Fibroblast of pulmonary artery (primary cell): ENCODE measurements around the gene ZFYVE19.

ENCODE experiments used
- DNase-seq: peaks from one replicate; pipeline ENCODE4 v3.0.0-alpha.2; 2010; ENCODE audit warnings: low read depth
- H3K4me3 ChIP-seq: replicated peaks from 2 replicates; pipeline ENCODE4 v1.5.1; 2011; ENCODE audit warnings: low read depth, mild to moderate bottlenecking, control low read depth, low read length, moderate library complexity
- TF ChIP-seq, protein P1 (sequence below): IDR thresholded peaks from 2 replicates; pipeline ENCODE4 v1.5.1; 2011; ENCODE audit warnings: mild to moderate bottlenecking, control low read depth, low read length, inconsistent platforms; ENCODE audit errors: missing control alignments

ZFYVE19 gene

DNA sequence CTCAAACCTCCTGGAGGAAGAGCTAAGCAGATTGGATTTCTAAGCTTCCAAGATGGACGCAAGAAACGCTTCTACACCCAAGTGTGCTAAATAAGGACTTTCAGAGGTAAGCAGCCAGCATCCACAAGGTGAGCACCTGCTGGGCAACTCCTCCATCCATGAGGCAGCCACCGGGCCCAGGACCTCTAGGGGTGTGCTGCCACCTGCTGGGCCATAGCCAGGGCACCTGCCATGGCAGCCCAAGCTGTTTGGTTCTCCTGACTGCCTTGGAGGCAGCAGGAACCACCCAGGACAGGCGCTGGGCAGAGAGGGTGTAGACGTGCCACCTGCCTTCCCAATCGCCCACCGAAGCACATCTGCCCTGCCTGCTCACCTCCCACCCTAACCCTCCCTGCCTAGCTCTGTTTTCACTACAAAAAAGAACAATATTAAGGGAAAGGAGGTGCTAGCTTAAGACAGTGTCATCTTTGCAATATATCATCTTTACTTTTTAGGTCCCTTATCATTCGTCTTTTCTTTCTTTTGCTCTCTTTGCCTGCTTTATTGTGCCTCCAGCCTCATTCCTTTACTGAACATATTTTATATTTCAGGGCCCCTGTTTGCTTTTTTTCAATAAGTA, 24.2 kb upstream of the ZFYVE19 start:
- TF ChIP-seq, protein P1, sequence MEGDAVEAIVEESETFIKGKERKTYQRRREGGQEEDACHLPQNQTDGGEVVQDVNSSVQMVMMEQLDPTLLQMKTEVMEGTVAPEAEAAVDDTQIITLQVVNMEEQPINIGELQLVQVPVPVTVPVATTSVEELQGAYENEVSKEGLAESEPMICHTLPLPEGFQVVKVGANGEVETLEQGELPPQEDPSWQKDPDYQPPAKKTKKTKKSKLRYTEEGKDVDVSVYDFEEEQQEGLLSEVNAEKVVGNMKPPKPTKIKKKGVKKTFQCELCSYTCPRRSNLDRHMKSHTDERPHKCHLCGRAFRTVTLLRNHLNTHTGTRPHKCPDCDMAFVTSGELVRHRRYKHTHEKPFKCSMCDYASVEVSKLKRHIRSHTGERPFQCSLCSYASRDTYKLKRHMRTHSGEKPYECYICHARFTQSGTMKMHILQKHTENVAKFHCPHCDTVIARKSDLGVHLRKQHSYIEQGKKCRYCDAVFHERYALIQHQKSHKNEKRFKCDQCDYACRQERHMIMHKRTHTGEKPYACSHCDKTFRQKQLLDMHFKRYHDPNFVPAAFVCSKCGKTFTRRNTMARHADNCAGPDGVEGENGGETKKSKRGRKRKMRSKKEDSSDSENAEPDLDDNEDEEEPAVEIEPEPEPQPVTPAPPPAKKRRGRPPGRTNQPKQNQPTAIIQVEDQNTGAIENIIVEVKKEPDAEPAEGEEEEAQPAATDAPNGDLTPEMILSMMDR: peak; percentile 49
- no peak for DNase-seq
- no peak overlapping the region for H3K4me3 ChIP-seq

DNA sequence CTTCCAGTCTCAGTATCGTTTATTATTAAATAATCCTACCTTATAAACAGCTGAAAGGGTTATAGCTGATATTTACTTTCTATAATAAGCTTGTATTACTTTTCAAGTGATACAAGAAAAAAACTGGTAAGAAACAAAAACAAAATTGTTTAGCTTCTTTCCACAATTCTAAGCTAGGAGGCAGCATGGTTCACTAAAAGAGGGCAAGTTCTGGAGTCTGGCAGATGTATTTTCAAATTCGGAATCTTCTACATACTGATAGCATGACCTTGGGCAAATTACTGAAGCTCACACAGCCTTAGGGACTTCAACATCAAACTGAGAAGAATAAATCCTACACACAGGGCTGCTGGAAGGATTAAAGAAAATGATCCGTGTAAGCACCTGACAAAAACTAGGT, 21.7 kb upstream of the ZFYVE19 start:
- TF ChIP-seq, protein P1: peak; percentile 7
- DNase-seq: no peak

DNA sequence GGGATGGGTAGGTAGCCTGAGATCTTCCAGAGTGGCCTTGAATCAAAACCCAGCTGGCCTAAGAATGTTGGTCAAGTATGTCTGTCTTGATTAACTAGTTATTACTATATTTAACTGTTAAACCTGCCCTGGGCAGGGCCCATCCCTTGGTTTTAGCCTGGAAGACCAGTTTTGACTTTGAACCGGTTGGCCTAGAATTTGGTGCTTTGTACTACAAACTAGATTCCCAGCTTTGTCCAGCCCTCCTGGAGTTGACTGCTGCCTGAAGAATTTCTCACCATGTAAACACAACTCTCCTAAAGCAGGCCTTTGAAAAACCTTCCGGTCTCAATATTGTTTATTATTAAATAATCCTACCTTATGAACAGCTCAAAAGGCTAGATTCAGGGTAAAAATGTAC, 21.1 kb upstream of the ZFYVE19 start:
- no peak for DNase-seq
- H3K4me3 ChIP-seq: no peak overlapping the region
- TF ChIP-seq, protein P1: no peak

More for the DNA sequence above, 21.7 kb upstream of the ZFYVE19 start:
- no peak overlapping the region for H3K4me3 ChIP-seq

DNA sequence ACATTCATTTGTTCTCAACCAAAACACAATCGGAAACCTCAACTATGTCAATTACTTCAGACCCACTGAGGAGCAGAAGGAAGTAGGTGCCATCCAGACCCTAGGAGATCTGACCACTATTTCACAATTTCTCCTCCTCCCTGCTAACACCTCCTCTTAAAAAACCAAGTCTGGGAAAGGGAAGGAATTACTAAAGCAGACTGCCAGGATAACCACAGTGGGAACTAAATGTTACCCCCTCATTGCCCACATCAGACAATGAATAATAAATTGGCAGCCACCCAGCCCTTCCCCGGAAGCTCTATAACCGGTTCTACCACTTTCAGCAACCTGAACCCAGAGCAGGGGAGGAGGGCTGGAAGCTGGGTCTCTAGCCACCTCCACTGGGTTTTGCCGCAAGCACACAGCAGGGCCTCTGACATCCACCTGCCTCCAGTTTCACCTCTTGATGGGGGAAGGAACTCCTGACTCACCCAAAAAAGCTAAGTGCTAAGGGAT, 19.5 kb upstream of the ZFYVE19 start:
- peak; percentile 78 for DNase-seq
- no peak overlapping the region for H3K4me3 ChIP-seq
- TF ChIP-seq, protein P1: no peak

DNA sequence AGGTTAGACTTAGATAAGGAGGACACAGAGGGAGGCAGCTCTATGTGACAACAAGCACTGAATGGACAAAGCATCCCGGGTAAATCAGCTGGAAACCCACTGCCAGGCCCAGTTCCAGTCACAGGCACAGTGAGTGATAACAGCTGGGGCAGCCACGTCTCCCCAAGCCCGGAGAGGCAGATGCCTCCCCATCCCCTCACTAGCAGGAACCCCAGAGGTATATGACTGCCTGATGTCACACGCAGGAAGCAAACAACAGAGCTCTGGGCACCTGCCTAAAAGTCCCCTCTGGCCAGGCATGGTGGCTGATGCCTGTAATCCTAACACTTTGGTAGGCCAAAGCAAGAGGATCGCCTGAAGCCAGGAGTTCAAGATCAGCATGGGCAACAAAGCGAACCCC, 18.9 kb upstream of the ZFYVE19 start:
- TF ChIP-seq, protein P1: no peak
- DNase-seq: no peak

DNA sequence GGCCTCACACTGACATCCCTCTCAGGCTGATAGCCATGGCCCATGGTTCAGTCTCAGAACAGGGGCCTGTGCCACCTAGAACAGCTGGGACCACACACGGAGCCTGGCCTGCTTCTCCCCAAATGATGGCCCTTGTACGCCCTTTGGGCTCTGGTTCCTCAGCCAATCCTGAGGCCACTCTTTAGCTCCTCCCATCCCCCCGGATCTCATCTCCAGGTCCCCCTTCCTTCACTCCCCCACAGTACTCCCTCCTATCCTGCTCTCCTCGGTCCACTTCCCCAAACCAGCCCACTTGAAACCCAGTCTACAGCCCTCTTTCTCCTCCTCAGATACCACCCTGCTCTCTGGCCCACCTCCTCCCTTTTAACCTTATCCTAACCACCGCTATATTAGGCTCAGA, 17.8 kb upstream of the ZFYVE19 start:
- no peak overlapping the region for H3K4me3 ChIP-seq
- DNase-seq: no peak
- TF ChIP-seq, protein P1: no peak

More for the DNA sequence above, 18.9 kb upstream of the ZFYVE19 start:
- H3K4me3 ChIP-seq: no peak overlapping the region

DNA sequence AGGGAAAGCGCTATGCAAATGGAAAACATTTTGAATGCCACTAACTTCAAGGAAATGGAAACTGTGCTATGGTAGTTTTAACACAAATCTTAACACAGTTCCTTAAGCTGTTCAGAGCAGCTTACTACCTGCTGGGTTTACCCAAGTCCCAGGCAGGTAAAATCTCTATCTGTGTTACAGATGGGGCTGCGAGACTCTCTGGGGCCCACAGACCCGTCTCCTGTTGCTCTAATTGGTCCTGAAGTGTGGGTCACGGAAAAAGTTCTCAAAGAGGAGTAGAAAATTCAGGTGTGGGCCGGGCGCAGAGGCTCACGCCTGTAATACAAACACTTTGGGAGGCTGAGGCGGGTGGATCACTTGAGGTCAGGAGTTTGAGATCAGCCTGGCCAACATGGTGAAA, 16.9 kb upstream of the ZFYVE19 start:
- DNase-seq: no peak
- no peak overlapping the region for H3K4me3 ChIP-seq
- TF ChIP-seq, protein P1: no peak
